Glutamatergic neuron (in vitro differentiated cells): ENCODE results near the gene JARID2. TPM values are rescaled to one million over a fixed set of nuclear protein-coding genes. Genes with fewer than 3 reads are reported as not detected.

Experiments used
- DNase-seq: peaks from one replicate; pipeline ENCODE4 v3.0.0; 2022
- H3K27ac Mint-ChIP-seq: one replicate; pipeline ENCODE4 v1.8.0; 2020; ENCODE audit warnings: mild to moderate bottlenecking, mixed read lengths, inconsistent platforms; ENCODE audit not compliant: unreplicated experiment
- H3K27me3 Mint-ChIP-seq: one replicate; pipeline ENCODE4 v1.8.0; 2020; ENCODE audit warnings: mild to moderate bottlenecking, moderate library complexity, mixed read lengths, inconsistent platforms; ENCODE audit not compliant: unreplicated experiment
- H3K36me3 Mint-ChIP-seq: one replicate; pipeline ENCODE4 v1.8.0; 2020; ENCODE audit warnings: mild to moderate bottlenecking, mixed read lengths, inconsistent platforms; ENCODE audit not compliant: unreplicated experiment
- H3K4me1 Mint-ChIP-seq: one replicate; pipeline ENCODE4 v1.8.0; 2020; ENCODE audit warnings: mild to moderate bottlenecking, low read depth, mixed read lengths, inconsistent platforms; ENCODE audit not compliant: unreplicated experiment
- H3K4me3 Mint-ChIP-seq: one replicate; pipeline ENCODE4 v1.8.0; 2020; ENCODE audit warnings: mild to moderate bottlenecking, mixed read lengths, inconsistent platforms; ENCODE audit not compliant: unreplicated experiment
- H3K9me3 Mint-ChIP-seq: one replicate; pipeline ENCODE4 v1.8.0; 2020; ENCODE audit warnings: mild to moderate bottlenecking, moderate library complexity, mixed read lengths, inconsistent platforms; ENCODE audit not compliant: unreplicated experiment
- total RNA-seq: library from RNA; stranded (reverse); fragmentation: NEBNext Ultra II Directional; extraction: Animal tissue kit (Norgen Biotek cat#: 25700); gene quantifications from one replicate; pipeline ENCODE4 v1.2.1, GENCODE V29; 2021; ENCODE audit not compliant: unreplicated experiment
- TF ChIP-seq, protein P1 (sequence below): fragments of 200-600 bp; sonication (generic); IDR thresholded peaks from one replicate; pipeline ENCODE4 v1.5.0; 2021; ENCODE audit not compliant: partially characterized antibody, unreplicated experiment

The JARID2 gene
- total RNA-seq, 1 donor from 2014 or later, result 83.8 TPM

DNA sequence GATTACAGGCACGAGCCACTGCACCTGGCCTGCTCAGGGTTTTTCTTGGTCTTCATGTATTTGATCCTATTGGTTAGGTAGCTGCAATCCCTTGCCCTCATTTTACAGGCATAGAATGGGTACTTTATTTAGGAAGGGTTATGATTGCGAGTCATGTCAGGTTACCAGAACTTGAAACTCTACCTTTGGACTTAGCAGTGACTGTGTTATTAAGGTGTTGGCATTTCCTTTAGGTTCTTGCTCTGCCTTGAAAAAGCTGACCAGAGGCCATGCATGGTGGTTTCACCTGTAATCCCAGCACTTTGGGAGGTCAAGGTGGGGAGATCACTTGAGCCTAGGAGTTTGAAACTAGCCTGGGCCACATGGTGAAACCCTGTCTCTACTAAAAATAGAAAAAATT is 24.5 kb downstream of the JARID2 start:
- TF ChIP-seq, protein P1, sequence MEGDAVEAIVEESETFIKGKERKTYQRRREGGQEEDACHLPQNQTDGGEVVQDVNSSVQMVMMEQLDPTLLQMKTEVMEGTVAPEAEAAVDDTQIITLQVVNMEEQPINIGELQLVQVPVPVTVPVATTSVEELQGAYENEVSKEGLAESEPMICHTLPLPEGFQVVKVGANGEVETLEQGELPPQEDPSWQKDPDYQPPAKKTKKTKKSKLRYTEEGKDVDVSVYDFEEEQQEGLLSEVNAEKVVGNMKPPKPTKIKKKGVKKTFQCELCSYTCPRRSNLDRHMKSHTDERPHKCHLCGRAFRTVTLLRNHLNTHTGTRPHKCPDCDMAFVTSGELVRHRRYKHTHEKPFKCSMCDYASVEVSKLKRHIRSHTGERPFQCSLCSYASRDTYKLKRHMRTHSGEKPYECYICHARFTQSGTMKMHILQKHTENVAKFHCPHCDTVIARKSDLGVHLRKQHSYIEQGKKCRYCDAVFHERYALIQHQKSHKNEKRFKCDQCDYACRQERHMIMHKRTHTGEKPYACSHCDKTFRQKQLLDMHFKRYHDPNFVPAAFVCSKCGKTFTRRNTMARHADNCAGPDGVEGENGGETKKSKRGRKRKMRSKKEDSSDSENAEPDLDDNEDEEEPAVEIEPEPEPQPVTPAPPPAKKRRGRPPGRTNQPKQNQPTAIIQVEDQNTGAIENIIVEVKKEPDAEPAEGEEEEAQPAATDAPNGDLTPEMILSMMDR, result no peak
- Mint-ChIP-seq H3K4me1 (peaks cover 39% of the 10 kb centered on the region), H3K36me3 (no peaks in the 10 kb centered on the region), H3K27ac (no peak overlapping the region), H3K4me3 (no peak overlapping the region), H3K27me3 (no peaks in the 10 kb centered on the region), H3K9me3 (peaks cover 8% of the 10 kb centered on the region)
- DNase-seq, result no peak

DNA sequence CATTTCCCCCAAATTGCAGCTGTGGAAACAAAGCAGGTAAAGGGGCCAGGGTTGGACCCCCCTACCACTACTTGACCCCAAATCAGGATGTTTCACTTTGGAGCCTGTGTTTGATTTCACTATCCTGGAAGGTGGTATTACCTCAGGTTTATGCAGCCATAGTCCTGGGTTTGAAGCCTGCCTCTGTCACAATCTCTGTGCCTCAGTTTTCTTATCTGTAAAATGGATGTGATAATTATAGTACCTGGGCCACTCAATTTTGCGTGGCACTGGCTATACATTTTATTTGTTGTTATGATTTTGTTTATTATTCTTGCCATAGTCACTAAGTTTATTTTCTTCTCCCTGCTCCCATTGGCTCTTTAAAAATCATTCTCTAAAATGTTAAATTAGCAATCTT is 26.7 kb downstream of the JARID2 start:
- Mint-ChIP-seq H3K4me3 (no peak overlapping the region), H3K36me3 (no peaks in the 10 kb centered on the region), H3K27me3 (no peaks in the 10 kb centered on the region), H3K27ac (no peak overlapping the region), H3K4me1 (peaks cover 30% of the 10 kb centered on the region), H3K9me3 (peaks cover 6% of the 10 kb centered on the region)
- TF ChIP-seq, protein P1, result no peak
- DNase-seq, result no peak

GRCh38 chr6:15274692-15275387 is 29.0 kb downstream of the JARID2 start:
- Mint-ChIP-seq H3K4me3 (no peak overlapping the region), H3K27me3 (no peaks in the 10 kb centered on the region), H3K4me1 (peaks cover 25% of the 10 kb centered on the region), H3K36me3 (no peaks in the 10 kb centered on the region), H3K27ac (no peak overlapping the region), H3K9me3 (peaks cover 2% of the 10 kb centered on the region)
- TF ChIP-seq, protein P1, result no peak
- no peak for DNase-seq

- Mint-ChIP-seq H3K36me3 (no peaks in the 10 kb centered on the region), H3K4me1 (peaks cover 29% of the 10 kb centered on the region), H3K4me3 (no peak overlapping the region), H3K27ac (no peak overlapping the region), H3K27me3 (no peaks in the 10 kb centered on the region), H3K9me3 (peaks cover 2% of the 10 kb centered on the region)
- no peak for DNase-seq
- TF ChIP-seq, protein P1, result no peak
Observed at GRCh38 chr6:15276036-15276985, 30.4 kb downstream of the JARID2 start.
